Measurements from ENCODE around the gene ATAD3B. TPM values are rescaled to one million over a fixed set of nuclear protein-coding genes. Genes with fewer than 3 reads are reported as not detected.
"Not testable (repeated sequence)": the region's sequence is repeated elsewhere in the genome, so short reads cannot be mapped to it uniquely, and the experiment has no call there.

The ATAD3B gene
- total and polyA plus RNA-seq, 4 donors = 6.4 to 14.3 (median 10.3) TPM

DNA sequence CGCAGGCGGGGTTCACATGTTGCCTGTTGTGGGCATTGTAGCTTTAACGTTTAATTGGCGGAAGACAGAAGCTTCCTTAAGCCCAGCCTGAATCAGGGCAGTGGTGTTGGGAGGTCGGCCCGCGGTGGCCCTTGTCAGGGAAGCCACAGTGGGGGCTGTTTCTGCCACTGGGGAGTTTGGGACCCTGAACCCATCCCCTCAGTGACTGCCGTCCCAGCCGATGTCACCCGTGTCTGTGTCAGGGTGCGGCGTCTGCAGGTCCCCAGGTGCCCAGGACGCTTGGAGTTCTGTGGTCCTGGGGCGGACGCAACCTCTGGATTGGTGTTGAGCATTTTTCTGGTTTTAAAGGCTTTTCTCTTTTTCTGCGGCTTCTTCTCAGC is 8.9 kb downstream of the ATAD3B start:
- whole genome bisulfite sequencing = 97% methylated on average over 16 of the region's 16 CpGs
- H3K4me1 ChIP-seq (ENCODE audit: control insufficient read depth in 4 of 4, insufficient read depth in 4 of 4, low read length in 3 of 4) = not testable (repeated sequence)

DNA sequence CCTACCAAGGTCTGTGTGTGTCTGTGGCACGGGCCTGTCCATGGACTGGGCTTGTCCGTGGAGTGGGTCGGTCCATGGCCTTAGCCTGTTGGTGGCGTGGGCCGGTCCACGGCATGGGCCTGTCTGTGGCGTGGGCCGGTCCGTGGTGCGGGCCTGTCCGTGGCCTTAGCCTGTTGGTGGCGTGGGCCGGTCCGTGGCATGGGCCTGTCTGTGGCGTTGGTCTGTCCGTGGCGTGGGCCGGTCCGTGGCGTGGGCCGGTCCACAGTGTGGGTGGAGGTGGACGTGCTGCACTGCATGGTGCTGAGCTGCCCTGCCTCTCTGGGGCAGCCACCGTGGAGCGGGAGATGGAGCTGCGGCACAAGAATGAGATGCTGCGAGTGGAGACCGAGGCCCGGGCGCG is 10.2 kb downstream of the ATAD3B start:
- H3K4me1 ChIP-seq (ENCODE audit: control insufficient read depth in 4 of 4, insufficient read depth in 4 of 4, low read length in 3 of 4); DNase-seq (ENCODE audit: low spot score); H3K4me3 ChIP-seq (ENCODE audit: low read depth in 1 of 3, low read length in 3 of 3); H3K27ac ChIP-seq (ENCODE audit: low read depth in 1 of 2, low read length in 2 of 2); H3K9me3 ChIP-seq (ENCODE audit: control insufficient read depth in 4 of 4, low read length in 3 of 4); H3K27me3 ChIP-seq (ENCODE audit: control insufficient read depth in 4 of 4, insufficient read depth in 4 of 4, low read length in 3 of 4); H3K9ac ChIP-seq (ENCODE audit: low read depth in 1 of 2, low read length in 2 of 2): not testable (repeated sequence)
- 98% methylated on average over 30 of the region's 30 CpGs for WGBS
- peaks cover 12 to 38% (median 22%) of the 10 kb centered on the region in 4 donors for H3K36me3 ChIP-seq (ENCODE audit: control insufficient read depth in 4 of 4, insufficient read depth in 3 of 4, low read depth in 1 of 4, low read length in 3 of 4)

More for the DNA sequence above, 8.9 kb downstream of the ATAD3B start:
- not testable (repeated sequence) for DNase-seq (ENCODE audit: low spot score); H3K27me3 ChIP-seq (ENCODE audit: control insufficient read depth in 4 of 4, insufficient read depth in 4 of 4, low read length in 3 of 4); H3K9me3 ChIP-seq (ENCODE audit: control insufficient read depth in 4 of 4, low read length in 3 of 4); H3K4me3 ChIP-seq (ENCODE audit: low read depth in 1 of 3, low read length in 3 of 3); H3K27ac ChIP-seq (ENCODE audit: low read depth in 1 of 2, low read length in 2 of 2); H3K9ac ChIP-seq (ENCODE audit: low read depth in 1 of 2, low read length in 2 of 2)
- H3K36me3 ChIP-seq (ENCODE audit: control insufficient read depth in 4 of 4, insufficient read depth in 3 of 4, low read depth in 1 of 4, low read length in 3 of 4) = peaks cover 12 to 38% (median 22%) of the 10 kb centered on the region in 4 donors

DNA sequence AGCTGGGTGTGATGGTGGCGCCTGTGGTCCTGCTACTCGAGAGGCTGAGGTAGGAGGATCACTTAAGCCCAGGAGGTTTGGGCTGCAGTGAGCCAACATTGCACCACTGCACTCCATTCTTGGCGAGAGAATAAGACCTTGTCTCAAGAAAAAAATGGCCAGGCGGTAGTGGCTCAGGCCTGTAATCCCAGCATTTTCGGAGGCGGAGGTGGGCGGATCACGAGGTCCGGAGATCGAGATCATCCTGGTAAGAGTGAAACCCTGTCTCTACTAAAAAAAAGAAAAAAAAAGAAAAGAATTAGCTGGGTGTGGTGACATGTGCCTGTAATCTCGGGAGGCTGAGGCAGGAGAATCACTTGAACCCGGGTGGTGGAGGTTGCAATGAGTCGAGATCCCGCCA is 11.3 kb downstream of the ATAD3B start:
- peaks cover 12 to 37% (median 22%) of the 10 kb centered on the region in 4 donors for H3K36me3 ChIP-seq (ENCODE audit: control insufficient read depth in 4 of 4, insufficient read depth in 3 of 4, low read depth in 1 of 4, low read length in 3 of 4)
- 98% methylated on average over 14 of the region's 14 CpGs for WGBS

More for the DNA sequence above, 11.3 kb downstream of the ATAD3B start:
- no peaks in the 10 kb centered on the region for H3K27me3 ChIP-seq (ENCODE audit: control insufficient read depth in 4 of 4, insufficient read depth in 4 of 4, low read length in 3 of 4)
- H3K4me1 ChIP-seq (ENCODE audit: control insufficient read depth in 4 of 4, insufficient read depth in 4 of 4, low read length in 3 of 4) = peaks cover 3 to 12% (median 5%) of the 10 kb centered on the region in 4 donors
- no peaks in the 10 kb centered on the region for H3K9me3 ChIP-seq (ENCODE audit: control insufficient read depth in 4 of 4, low read length in 3 of 4)
- H3K9ac ChIP-seq (ENCODE audit: low read depth in 1 of 2, low read length in 2 of 2) = no peak overlapping the region
- TF ChIP-seq RAD21 (IDR thresholded peaks at IDR 0.05) (no peak), FOXA2 (IDR thresholded peaks at IDR 0.05) (no peak), FOXA1 (IDR thresholded peaks at IDR 0.05) (no peak), MAX (IDR thresholded peaks at IDR 0.05) (no peak), REST (IDR thresholded peaks at IDR 0.05) (no peak), YY1 (IDR thresholded peaks at IDR 0.05) (no peak), NR2F2 (IDR thresholded peaks at IDR 0.05) (no peak), SP1 (IDR thresholded peaks at IDR 0.05) (no peak), EGR1 (IDR thresholded peaks at IDR 0.05; ENCODE audit: low read depth in 2 of 2) (no peak), TAF1 (conservative IDR thresholded peaks at IDR 0.05) (no peak)
- TF ChIP-seq, protein P1, sequence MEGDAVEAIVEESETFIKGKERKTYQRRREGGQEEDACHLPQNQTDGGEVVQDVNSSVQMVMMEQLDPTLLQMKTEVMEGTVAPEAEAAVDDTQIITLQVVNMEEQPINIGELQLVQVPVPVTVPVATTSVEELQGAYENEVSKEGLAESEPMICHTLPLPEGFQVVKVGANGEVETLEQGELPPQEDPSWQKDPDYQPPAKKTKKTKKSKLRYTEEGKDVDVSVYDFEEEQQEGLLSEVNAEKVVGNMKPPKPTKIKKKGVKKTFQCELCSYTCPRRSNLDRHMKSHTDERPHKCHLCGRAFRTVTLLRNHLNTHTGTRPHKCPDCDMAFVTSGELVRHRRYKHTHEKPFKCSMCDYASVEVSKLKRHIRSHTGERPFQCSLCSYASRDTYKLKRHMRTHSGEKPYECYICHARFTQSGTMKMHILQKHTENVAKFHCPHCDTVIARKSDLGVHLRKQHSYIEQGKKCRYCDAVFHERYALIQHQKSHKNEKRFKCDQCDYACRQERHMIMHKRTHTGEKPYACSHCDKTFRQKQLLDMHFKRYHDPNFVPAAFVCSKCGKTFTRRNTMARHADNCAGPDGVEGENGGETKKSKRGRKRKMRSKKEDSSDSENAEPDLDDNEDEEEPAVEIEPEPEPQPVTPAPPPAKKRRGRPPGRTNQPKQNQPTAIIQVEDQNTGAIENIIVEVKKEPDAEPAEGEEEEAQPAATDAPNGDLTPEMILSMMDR (IDR thresholded peaks at IDR 0.05; ENCODE audit: low read depth, low read length, missing input control) = no peak
- no peak overlapping the region for H3K4me3 ChIP-seq (ENCODE audit: low read depth in 1 of 3, low read length in 3 of 3)
- no peak overlapping the region for H3K27ac ChIP-seq (ENCODE audit: low read depth in 1 of 2, low read length in 2 of 2)
- no peak for DNase-seq (ENCODE audit: low spot score)

Data from liver (tissue), 9 donors.